Aorta (tissue), 5 donors: Measurements from ENCODE around the gene KRT8. TPM values are rescaled to one million over a fixed set of nuclear protein-coding genes. Genes with fewer than 3 reads are reported as not detected.

ENCODE experiments used
- ATAC-seq: fragments of 200-7000 bp; cut with Tn5 transposase; one replicate; pipeline ENCODE4 v1.9.1; 2022; ENCODE audit warnings: moderate library complexity; ENCODE audit not compliant: low FRiP score
- DNase-seq, 2 donors: peaks; one replicate each; pipeline ENCODE4 v3.0.0-alpha.2; 2020
- H3K27ac ChIP-seq, 2 donors: one replicate each; pipeline ENCODE4 v1.5.1; 2013; ENCODE audit warnings: low read length in 2 of 2, mild to moderate bottlenecking in 2 of 2, moderate library complexity in 2 of 2, control low read depth in 1 of 2, inconsistent platforms in 1 of 2, low read depth in 1 of 2
- H3K27me3 ChIP-seq, 2 donors: one replicate each; pipeline ENCODE4 v1.6.1; 2013; ENCODE audit warnings: control low read depth in 1 of 2, low read length in 1 of 2, mild to moderate bottlenecking in 1 of 2, moderate library complexity in 1 of 2; ENCODE audit not compliant: insufficient read depth in 2 of 2, control insufficient read depth in 1 of 2
- H3K36me3 ChIP-seq, 2 donors: one replicate each; pipeline ENCODE4 v1.6.1; 2013; ENCODE audit warnings: control low read depth in 1 of 2, low read length in 1 of 2, mild to moderate bottlenecking in 1 of 2; ENCODE audit not compliant: insufficient read depth in 2 of 2, control insufficient read depth in 1 of 2
- H3K4me1 ChIP-seq, 2 donors: one replicate each; pipeline ENCODE4 v1.6.1; 2013; ENCODE audit warnings: low read length in 2 of 2, control low read depth in 1 of 2, mild to moderate bottlenecking in 1 of 2, moderate library complexity in 1 of 2; ENCODE audit not compliant: insufficient read depth in 2 of 2, control insufficient read depth in 1 of 2
- H3K4me3 ChIP-seq, 2 donors: one replicate each; pipeline ENCODE4 v1.5.1; 2013; ENCODE audit warnings: low read length in 2 of 2, control low read depth in 1 of 2, mild to moderate bottlenecking in 1 of 2
- H3K9me3 ChIP-seq: one replicate; pipeline ENCODE4 v1.6.1; 2013; ENCODE audit warnings: mild to moderate bottlenecking, low read length; ENCODE audit not compliant: control insufficient read depth
- WGBS, 2 donors: extraction: QIAGEN DNeasy Blood & Tissue Kit; methylation state at CpG; one replicate each; pipeline ENCODE4 v1.1.7; 2013; 5-methylcytosine and 5-hydroxymethylcytosine counted together
- intact Hi-C, 2 donors: fragments of 100-400 bp; cut with DNase I; formaldehyde crosslinking; loops; one replicate each; pipeline versions ENCODE4 v1.14.2 to v1.15.0; 2022
- polyA plus RNA-seq, 2 donors: library from polyadenylated mRNA; stranded (reverse); fragments of 200-250 nt; gene quantifications; one replicate each; pipeline ENCODE4 v1.2.3, GENCODE V29; 2013
- total RNA-seq, 2 donors: library from RNA; stranded (reverse); fragmentation: NEBNext Ultra II Directional; extraction: Animal tissue kit (Norgen Biotek cat#: 25700); gene quantifications; one replicate each; pipeline ENCODE4 v1.2.1, GENCODE V29; 2021
- donor health status: healthy with polysubstance abuse.
- donor health status: Bipolar disorder and iron deficiency.
- donor health status: DM: no; HTN: no; CAD: no.
- donor health status: DM: no; HTN: no; CAD: no.
- donor health status: DM: yes; HTN: yes; CAD: no.

KRT8 gene
- total and polyA plus RNA-seq, 4 donors, result 34.5 to 323 (median 70.6) TPM

GRCh38 chr12:52899338-52900035 lies 5.4 kb downstream of the KRT8 start:
- H3K36me3 ChIP-seq, result peaks cover 0 to 3% of the 10 kb centered on the region in 2 donors
- no peak overlapping the region for H3K4me3 ChIP-seq
- intact Hi-C loops, result loop anchor here in 1 of 2 donors (5.0 kb wide), 1 partner anchor 78 kb away; no protein-coding TSS in a partner anchor
- no peaks in the 10 kb centered on the region for H3K4me1 ChIP-seq
- H3K27ac ChIP-seq, result no peak overlapping the region
- 93 to 96% methylated on average over 13 of the region's 13 CpGs for WGBS, 2 donors
- H3K27me3 ChIP-seq, result no peaks in the 10 kb centered on the region
- ATAC-seq (no peak), DNase-seq (no peak)
- H3K9me3 ChIP-seq, result no peaks in the 10 kb centered on the region

- ATAC-seq (peak; percentile 26), DNase-seq (no peak)
- intact Hi-C loops, result no loop called here
- Histone ChIP-seq H3K36me3 (peaks cover 0 to 3% of the 10 kb centered on the region in 2 donors), H3K27ac (no peak overlapping the region), H3K4me1 (no peaks in the 10 kb centered on the region), H3K27me3 (no peaks in the 10 kb centered on the region), H3K9me3 (no peaks in the 10 kb centered on the region), H3K4me3 (no peak overlapping the region)
- WGBS, 2 donors, result 70 to 74% methylated on average over 3 of the region's 3 CpGs
These were observed 8.4 kb downstream of the KRT8 start for GRCh38 chr12:52896190-52897100.

- 53 to 58% methylated on average over 2 of the region's 2 CpGs for whole genome bisulfite sequencing, 2 donors
- H3K36me3 ChIP-seq, result peaks cover 0 to 3% of the 10 kb centered on the region in 2 donors
- no peak for DNase-seq
- peak; percentile 49 for ATAC-seq
- H3K4me1 ChIP-seq, result no peaks in the 10 kb centered on the region
- no peak overlapping the region for H3K27ac ChIP-seq
- no peak overlapping the region for H3K4me3 ChIP-seq
- H3K27me3 ChIP-seq, result no peaks in the 10 kb centered on the region
- no peaks in the 10 kb centered on the region for H3K9me3 ChIP-seq
- intact Hi-C loops, result no loop called here
These were observed 9.1 kb downstream of the KRT8 start for GRCh38 chr12:52895726-52896189.

GRCh38 chr12:52892974-52893373 lies 11.9 kb downstream of the KRT8 start:
- Histone ChIP-seq H3K4me3 (no peak overlapping the region), H3K9me3 (no peaks in the 10 kb centered on the region), H3K27me3 (no peaks in the 10 kb centered on the region), H3K4me1 (no peaks in the 10 kb centered on the region), H3K36me3 (no peaks in the 10 kb centered on the region), H3K27ac (no peak overlapping the region)
- ATAC-seq (no peak), DNase-seq (no peak)
- intact Hi-C loops, result no loop called here

- Histone ChIP-seq H3K36me3 (no peaks in the 10 kb centered on the region), H3K4me1 (no peaks in the 10 kb centered on the region), H3K27me3 (no peaks in the 10 kb centered on the region), H3K27ac (no peak overlapping the region), H3K9me3 (no peaks in the 10 kb centered on the region), H3K4me3 (no peak overlapping the region)
- WGBS, 2 donors, result 85 to 87% methylated on average over 7 of the region's 7 CpGs
- intact Hi-C loops, result no loop called here
- ATAC-seq (no peak), DNase-seq (no peak)
These were observed 12.5 kb downstream of the KRT8 start for GRCh38 chr12:52892207-52892852.

- intact Hi-C loops, result no loop called here
- no peaks in the 10 kb centered on the region for H3K4me1 ChIP-seq
- WGBS, 2 donors, result 67 to 78% methylated on average over 2 of the region's 2 CpGs
These were observed 13.8 kb downstream of the KRT8 start for GRCh38 chr12:52891044-52891443.

GRCh38 chr12:52890417-52890816 lies 14.5 kb downstream of the KRT8 start:
- Histone ChIP-seq H3K9me3 (no peaks in the 10 kb centered on the region), H3K27me3 (no peaks in the 10 kb centered on the region), H3K36me3 (no peaks in the 10 kb centered on the region), H3K4me3 (no peak overlapping the region), H3K4me1 (no peaks in the 10 kb centered on the region), H3K27ac (no peak overlapping the region)
- WGBS, 2 donors, result 93 to 96% methylated on average over 3 of the region's 3 CpGs
- ATAC-seq (no peak), DNase-seq (no peak)
- intact Hi-C loops, result no loop called here

More at GRCh38 chr12:52891044-52891443, 13.8 kb downstream of the KRT8 start:
- Histone ChIP-seq H3K27me3 (no peaks in the 10 kb centered on the region), H3K9me3 (no peaks in the 10 kb centered on the region), H3K27ac (no peak overlapping the region), H3K4me3 (no peak overlapping the region), H3K36me3 (no peaks in the 10 kb centered on the region)
- no peak for ATAC-seq
- DNase-seq, result no peak

GRCh38 chr12:52884526-52885293 lies 20.2 kb downstream of the KRT8 start:
- peak; percentile 89 for ATAC-seq
- H3K36me3 ChIP-seq, result no peaks in the 10 kb centered on the region
- 38 to 40% methylated on average over 13 of the region's 13 CpGs for WGBS, 2 donors
- H3K27me3 ChIP-seq, result no peaks in the 10 kb centered on the region
- DNase-seq, result peak; percentile 83 to 95
- H3K4me1 ChIP-seq, result no peaks in the 10 kb centered on the region
- H3K4me3 ChIP-seq, result no peak overlapping the region
- intact Hi-C loops, result loop anchor here (1.0 to 5.0 kb wide), 3 partner anchors 96 to 727 kb away; no protein-coding TSS in a partner anchor
- no peaks in the 10 kb centered on the region for H3K9me3 ChIP-seq
- no peak overlapping the region for H3K27ac ChIP-seq
